Measurements from ENCODE around the gene RADX.

DNA sequence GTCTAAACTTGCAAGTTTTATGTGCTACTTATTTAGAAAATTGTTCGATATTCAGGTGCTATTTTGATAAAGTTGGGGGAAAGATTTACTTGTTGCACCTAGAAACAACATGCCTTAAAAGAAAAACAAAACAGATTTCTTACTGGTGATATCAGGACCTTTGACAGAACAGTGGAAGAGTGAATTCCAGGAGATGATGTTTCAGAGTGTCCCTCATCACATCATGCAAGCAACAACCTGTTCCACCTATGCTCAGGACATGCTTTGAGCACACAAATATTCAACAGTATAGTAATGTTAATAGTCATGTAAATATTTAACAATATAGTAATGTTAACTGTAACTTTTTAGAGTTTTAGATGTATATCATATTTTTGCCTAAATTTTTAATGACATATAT lies 90.9 kb downstream of the RADX start:
- no peak for TF ChIP-seq POLR2A (IDR thresholded peaks at IDR 0.05; ENCODE audit: extremely low read depth, insufficient read length)
- TF ChIP-seq, protein P1, sequence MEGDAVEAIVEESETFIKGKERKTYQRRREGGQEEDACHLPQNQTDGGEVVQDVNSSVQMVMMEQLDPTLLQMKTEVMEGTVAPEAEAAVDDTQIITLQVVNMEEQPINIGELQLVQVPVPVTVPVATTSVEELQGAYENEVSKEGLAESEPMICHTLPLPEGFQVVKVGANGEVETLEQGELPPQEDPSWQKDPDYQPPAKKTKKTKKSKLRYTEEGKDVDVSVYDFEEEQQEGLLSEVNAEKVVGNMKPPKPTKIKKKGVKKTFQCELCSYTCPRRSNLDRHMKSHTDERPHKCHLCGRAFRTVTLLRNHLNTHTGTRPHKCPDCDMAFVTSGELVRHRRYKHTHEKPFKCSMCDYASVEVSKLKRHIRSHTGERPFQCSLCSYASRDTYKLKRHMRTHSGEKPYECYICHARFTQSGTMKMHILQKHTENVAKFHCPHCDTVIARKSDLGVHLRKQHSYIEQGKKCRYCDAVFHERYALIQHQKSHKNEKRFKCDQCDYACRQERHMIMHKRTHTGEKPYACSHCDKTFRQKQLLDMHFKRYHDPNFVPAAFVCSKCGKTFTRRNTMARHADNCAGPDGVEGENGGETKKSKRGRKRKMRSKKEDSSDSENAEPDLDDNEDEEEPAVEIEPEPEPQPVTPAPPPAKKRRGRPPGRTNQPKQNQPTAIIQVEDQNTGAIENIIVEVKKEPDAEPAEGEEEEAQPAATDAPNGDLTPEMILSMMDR (IDR thresholded peaks at IDR 0.05; ENCODE audit: low read depth, low read length) = no peak
- TF ChIP-seq, protein P2, sequence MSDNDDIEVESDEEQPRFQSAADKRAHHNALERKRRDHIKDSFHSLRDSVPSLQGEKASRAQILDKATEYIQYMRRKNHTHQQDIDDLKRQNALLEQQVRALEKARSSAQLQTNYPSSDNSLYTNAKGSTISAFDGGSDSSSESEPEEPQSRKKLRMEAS (IDR thresholded peaks at IDR 0.05; ENCODE audit: low read depth, low read length) = no peak

Data from NB4 (cell line).